CD14-positive monocyte (primary cell): ENCODE results near the gene SCN4A. TPM values are rescaled to one million over a fixed set of nuclear protein-coding genes. Genes with fewer than 3 reads are reported as not detected.

Experiments
- DNase-seq, 3 donors: peaks; one replicate each; pipeline ENCODE4 v3.0.0-alpha.2; 2011 to 2022
- H2AFZ ChIP-seq: 2 replicates; pipeline ENCODE4 v1.6.0; 2012; ENCODE audit warnings: mild to moderate bottlenecking, low read depth, low read length, inconsistent platforms; ENCODE audit not compliant: insufficient read depth, poor library complexity, severe bottlenecking
- H3K27ac ChIP-seq, 2 donors: 1 replicate in 1 of 2; 2 replicates in 1 of 2; pipeline ENCODE4 v1.5.1; 2012 to 2013; ENCODE audit warnings: low read length in 2 of 2, control low read depth in 1 of 2, inconsistent platforms in 1 of 2, low read depth in 1 of 2, mild to moderate bottlenecking in 1 of 2
- H3K27me3 ChIP-seq, 2 donors: one replicate each; pipeline versions ENCODE4 v1.6.0 to v1.6.1; 2011 to 2013; ENCODE audit warnings: low read length in 2 of 2; ENCODE audit not compliant: control insufficient read depth in 2 of 2, insufficient read depth in 2 of 2
- H3K36me3 ChIP-seq, 2 donors: replicated peaks in 1 of 2; 1 replicate in 1 of 2; 2 replicates in 1 of 2; pipeline versions ENCODE4 v1.5.1 to v1.6.1; 2012 to 2013; ENCODE audit warnings: low read length in 2 of 2, control low read depth in 1 of 2, inconsistent platforms in 1 of 2, mild to moderate bottlenecking in 1 of 2; ENCODE audit not compliant: insufficient read depth in 2 of 2, control insufficient read depth in 1 of 2
- H3K4me1 ChIP-seq, 2 donors: 1 replicate in 1 of 2; 2 replicates in 1 of 2; pipeline versions ENCODE4 v1.5.1 to v1.6.1; 2012 to 2013; ENCODE audit warnings: low read length in 2 of 2, control low read depth in 1 of 2, inconsistent platforms in 1 of 2, mild to moderate bottlenecking in 1 of 2, moderate library complexity in 1 of 2; ENCODE audit not compliant: insufficient read depth in 2 of 2, control insufficient read depth in 1 of 2
- H3K4me2 ChIP-seq: replicated peaks from 2 replicates; pipeline ENCODE3; 2012; ENCODE audit warnings: low read length, moderate library complexity, mild to moderate bottlenecking; ENCODE audit not compliant: poor library complexity, severe bottlenecking; ENCODE audit errors: extremely low read depth
- H3K4me3 ChIP-seq, 3 experiments: fragments of 200-600 bp in 1 of 3; sonication (generic) in 1 of 3; replicated peaks in 1 of 3; 1 replicate in 2 of 3; 2 replicates in 1 of 3; pipeline ENCODE4 v1.5.1; 2011 to 2013; ENCODE audit warnings: low read length in 3 of 3, mild to moderate bottlenecking in 3 of 3, control low read depth in 2 of 3, low read depth in 2 of 3, inconsistent platforms in 1 of 3, moderate library complexity in 1 of 3
- H3K79me2 ChIP-seq: 2 replicates; pipeline ENCODE4 v1.6.0; 2012; ENCODE audit warnings: mild to moderate bottlenecking, control low read depth, inconsistent platforms, low read length, moderate library complexity; ENCODE audit not compliant: insufficient read depth
- H3K9ac ChIP-seq: 2 replicates; pipeline ENCODE4 v1.6.0; 2017; ENCODE audit warnings: low read length, mild to moderate bottlenecking; ENCODE audit not compliant: insufficient read depth, poor library complexity, severe bottlenecking
- H3K9me3 ChIP-seq, 2 donors: replicated peaks in 1 of 2; 1 replicate in 1 of 2; 2 replicates in 1 of 2; pipeline versions ENCODE4 v1.5.1 to v1.6.1; 2012 to 2013; ENCODE audit warnings: low read length in 2 of 2, control low read depth in 1 of 2; ENCODE audit not compliant: control insufficient read depth in 1 of 2, insufficient read depth in 1 of 2
- H4K20me1 ChIP-seq: 2 replicates; pipeline ENCODE4 v1.6.0; 2012; ENCODE audit warnings: mild to moderate bottlenecking, low read length, control low read depth, moderate library complexity; ENCODE audit not compliant: insufficient read depth
- H3K27ac Mint-ChIP-seq, 7 donors: one replicate each; pipeline ENCODE4 v1.8.0; 2020; ENCODE audit warnings: mild to moderate bottlenecking in 7 of 7, mixed read lengths in 7 of 7, moderate library complexity in 6 of 7, inconsistent platforms in 2 of 7
- H3K27me3 Mint-ChIP-seq, 3 donors: one replicate each; pipeline ENCODE4 v1.8.0; 2021 to 2022; ENCODE audit warnings: low read depth in 3 of 3, mild to moderate bottlenecking in 3 of 3, mixed read lengths in 3 of 3, moderate library complexity in 3 of 3, inconsistent platforms in 1 of 3
- H3K36me3 Mint-ChIP-seq, 2 donors: one replicate each; pipeline ENCODE4 v1.8.0; 2020; ENCODE audit warnings: mixed read lengths in 2 of 2, inconsistent platforms in 1 of 2, mild to moderate bottlenecking in 1 of 2
- H3K4me1 Mint-ChIP-seq: one replicate; pipeline ENCODE4 v1.8.0; 2020; ENCODE audit warnings: mild to moderate bottlenecking, mixed read lengths
- H3K4me3 Mint-ChIP-seq, 2 donors: one replicate each; pipeline ENCODE4 v1.8.0; 2020; ENCODE audit warnings: mild to moderate bottlenecking in 2 of 2, mixed read lengths in 2 of 2, moderate library complexity in 1 of 2
- H3K9me3 Mint-ChIP-seq, 7 donors: one replicate each; pipeline ENCODE4 v1.8.0; 2020 to 2022; ENCODE audit warnings: mixed read lengths in 7 of 7, mild to moderate bottlenecking in 6 of 7, moderate library complexity in 6 of 7, inconsistent platforms in 2 of 7
- WGBS: methylation state at CpG from one replicate; pipeline ENCODE4 v1.1.5; 2013; ENCODE audit warnings: missing lambda C conversion rate; ENCODE audit not compliant: insufficient coverage; 5-methylcytosine and 5-hydroxymethylcytosine counted together
- intact Hi-C, 2 donors: fragments of 100-400 bp; cut with micrococcal nuclease; formaldehyde crosslinking; loops; one replicate each; pipeline versions ENCODE4 v1.15.0 to v1.15.1; 2023
- polyA plus RNA-seq, 3 donors: library from polyadenylated mRNA; depleted of rRNA in 1 of 3; unstranded in 2 of 3; stranded (reverse) in 1 of 3; fragments of 300-500 nt in 2 of 3; fragments of >200 nt in 1 of 3; fragmentation: Illumina TruSeq in 2 of 3; gene quantifications; 1 replicate in 2 of 3; 2 replicates in 1 of 3; pipeline ENCODE4 v1.2.3, GENCODE V29; 2012 to 2021
- TF ChIP-seq, protein P1 (sequence below): fragments of 200-600 bp; IDR thresholded peaks from one replicate; pipeline ENCODE4 v1.8.0; 2022; ENCODE audit warnings: antibody characterized with exemption, mild to moderate bottlenecking

SCN4A gene
- polyA plus RNA-seq, 3 donors: not detected

GRCh38 chr17:63966646-63967264 lies 6.0 kb downstream of the SCN4A start:
- Histone ChIP-seq H4K20me1 (no peaks in the 10 kb centered on the region), H3K9ac (no peak overlapping the region), H3K4me3 (no peak overlapping the region), H3K27me3 (no peaks in the 10 kb centered on the region), H3K36me3 (no peaks in the 10 kb centered on the region), H3K27ac (no peak overlapping the region), H3K9me3 (no peaks in the 10 kb centered on the region), H3K4me2 (no peak overlapping the region), H3K79me2 (no peaks in the 10 kb centered on the region), H3K4me1 (peaks cover 0 to 1% of the 10 kb centered on the region in 2 donors), H2AFZ (no peak overlapping the region)
- WGBS: 95% methylated on average over 11 of the region's 11 CpGs
- DNase-seq: no peak
- Mint-ChIP-seq H3K27me3 (peaks cover 0 to 5% (median 5%) of the 10 kb centered on the region in 3 donors), H3K9me3 (peaks cover 0 to 5% (median 0%) of the 10 kb centered on the region in 7 donors), H3K4me1 (peaks cover 3% of the 10 kb centered on the region), H3K36me3 (no peaks in the 10 kb centered on the region), H3K4me3 (no peak overlapping the region), H3K27ac (peak overlapping the region in 1 of 7 donors; percentile 49)
- TF ChIP-seq, protein P1, sequence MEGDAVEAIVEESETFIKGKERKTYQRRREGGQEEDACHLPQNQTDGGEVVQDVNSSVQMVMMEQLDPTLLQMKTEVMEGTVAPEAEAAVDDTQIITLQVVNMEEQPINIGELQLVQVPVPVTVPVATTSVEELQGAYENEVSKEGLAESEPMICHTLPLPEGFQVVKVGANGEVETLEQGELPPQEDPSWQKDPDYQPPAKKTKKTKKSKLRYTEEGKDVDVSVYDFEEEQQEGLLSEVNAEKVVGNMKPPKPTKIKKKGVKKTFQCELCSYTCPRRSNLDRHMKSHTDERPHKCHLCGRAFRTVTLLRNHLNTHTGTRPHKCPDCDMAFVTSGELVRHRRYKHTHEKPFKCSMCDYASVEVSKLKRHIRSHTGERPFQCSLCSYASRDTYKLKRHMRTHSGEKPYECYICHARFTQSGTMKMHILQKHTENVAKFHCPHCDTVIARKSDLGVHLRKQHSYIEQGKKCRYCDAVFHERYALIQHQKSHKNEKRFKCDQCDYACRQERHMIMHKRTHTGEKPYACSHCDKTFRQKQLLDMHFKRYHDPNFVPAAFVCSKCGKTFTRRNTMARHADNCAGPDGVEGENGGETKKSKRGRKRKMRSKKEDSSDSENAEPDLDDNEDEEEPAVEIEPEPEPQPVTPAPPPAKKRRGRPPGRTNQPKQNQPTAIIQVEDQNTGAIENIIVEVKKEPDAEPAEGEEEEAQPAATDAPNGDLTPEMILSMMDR: no peak
- intact Hi-C loops: no loop called here

DNA sequence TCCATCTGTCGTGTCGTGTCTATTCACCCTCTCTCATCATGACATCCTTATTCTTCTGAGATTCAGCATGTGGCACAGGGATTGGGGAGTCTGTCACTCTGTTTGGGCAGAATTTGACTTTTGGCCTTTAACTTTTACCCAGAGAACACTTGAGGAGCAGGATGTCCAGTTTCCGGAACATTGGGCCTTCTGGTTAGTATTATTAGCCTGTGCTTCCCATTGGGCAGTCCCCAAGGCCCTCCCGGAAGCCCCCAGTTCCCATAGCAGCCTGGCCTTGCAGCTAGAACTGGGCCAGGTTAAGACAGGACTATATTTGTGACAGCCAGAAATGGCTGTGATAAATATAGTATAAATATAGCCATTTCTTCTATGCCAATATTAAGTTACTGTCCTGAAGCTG lies 9.6 kb downstream of the SCN4A start:
- TF ChIP-seq, protein P1: no peak
- Mint-ChIP-seq H3K27me3 (peaks cover 0 to 5% (median 2%) of the 10 kb centered on the region in 3 donors), H3K27ac (peak overlapping the region in 3 of 7 donors; percentile 5 to 68 (median 12)), H3K36me3 (no peaks in the 10 kb centered on the region), H3K4me3 (no peak overlapping the region), H3K4me1 (peaks cover 12% of the 10 kb centered on the region), H3K9me3 (peaks cover 0 to 5% (median 0%) of the 10 kb centered on the region in 7 donors)
- Histone ChIP-seq H3K9ac (no peak overlapping the region), H3K27ac (no peak overlapping the region), H4K20me1 (no peaks in the 10 kb centered on the region), H3K36me3 (no peaks in the 10 kb centered on the region), H3K4me2 (no peak overlapping the region), H3K9me3 (no peaks in the 10 kb centered on the region), H3K4me3 (no peak overlapping the region), H2AFZ (no peak overlapping the region), H3K27me3 (no peaks in the 10 kb centered on the region), H3K4me1 (peaks cover 10 to 14% of the 10 kb centered on the region in 2 donors), H3K79me2 (no peaks in the 10 kb centered on the region)
- intact Hi-C loops: no loop called here
- WGBS: 100% methylated on average over 1 of the region's 4 CpGs
- no peak for DNase-seq
